GM12878 (cell line): ENCODE measurements around the gene IRF2. TPM values are rescaled to one million over a fixed set of nuclear protein-coding genes. Genes with fewer than 3 reads are reported as not detected.
A peak's percentile ranks its signal among the peaks of the same experiment; 100 is the strongest.

Source experiments
- ATAC-seq: fragments of 200-7000 bp; cut with Tn5 transposase; 3 replicates; pipeline ENCODE4 v1.9.1; 2020; ENCODE audit warnings: mild to moderate bottlenecking, moderate library complexity
- BruUV-seq: library from RNA; stranded (reverse); fragments of 400-500 nt; replicated peaks from 2 replicates; lab custom pipeline; 2021; lab: Mats Ljungman, UMichigan
- CTCF ChIA-PET: fragments of 300-600 bp; sonication (Branson Sonifier 250); formaldehyde crosslinking; extraction: SDS; loops from one replicate; lab custom pipeline; 2021; ENCODE audit warnings: inconsistent platforms; lab: Yijun Ruan, JAX
- POLR2A ChIA-PET: fragments of 350-600 bp; formaldehyde crosslinking; extraction: SDS; loops from one replicate; lab custom pipeline; 2021; ENCODE audit warnings: inconsistent platforms; lab: Charles Lee
- RAD21 ChIA-PET: fragments of 300-600 bp; sonication (Branson Sonifier 250); formaldehyde crosslinking; loops from one replicate; lab custom pipeline; 2023; ENCODE audit warnings: antibody characterized with exemption; ENCODE audit not compliant: unreplicated experiment; lab: Charles Lee
- SMC1A ChIA-PET: fragments of 300-600 bp; sonication (Branson Sonifier 250); formaldehyde crosslinking; loops from one replicate; lab custom pipeline; 2023; ENCODE audit not compliant: unreplicated experiment, uncharacterized antibody; lab: Charles Lee
- DNase-seq: peaks from one replicate; pipeline ENCODE4 v3.0.0-alpha.2; 2011; ENCODE audit warnings: low read depth, low spot score
- FAIRE-seq: peaks from 3 replicates; lab custom pipeline; 2011; peaks lifted over from hg19 to GRCh38; lab: Jason Lieb, UNC
- H2AFZ ChIP-seq: 2 replicates; pipeline ENCODE4 v1.6.0; 2011; ENCODE audit warnings: low read depth, low read length, control low read depth; ENCODE audit not compliant: control insufficient read depth
- H3K27ac ChIP-seq: 2 replicates; pipeline ENCODE4 v1.5.1; 2011; ENCODE audit warnings: control low read depth; ENCODE audit not compliant: control insufficient read depth, insufficient read depth
- H3K27me3 ChIP-seq, 2 experiments: replicated peaks in 1 of 2; 2 replicates each; pipeline versions ENCODE4 v1.6.0 to v1.6.1; 2011; ENCODE audit warnings: low read length in 1 of 2; ENCODE audit not compliant: control insufficient read depth in 2 of 2, insufficient read depth in 2 of 2
- H3K36me3 ChIP-seq, 2 experiments: 2 replicates each; pipeline ENCODE4 v1.5.1; 2011; ENCODE audit warnings: low read length in 1 of 2; ENCODE audit not compliant: control insufficient read depth in 2 of 2, insufficient read depth in 2 of 2
- H3K4me1 ChIP-seq: 2 replicates; pipeline ENCODE4 v1.6.1; 2011; ENCODE audit warnings: mild to moderate bottlenecking, low read length, moderate library complexity, mixed read lengths; ENCODE audit not compliant: control insufficient read depth, insufficient read depth
- H3K4me2 ChIP-seq: 2 replicates; pipeline ENCODE4 v1.6.0; 2011; ENCODE audit warnings: control low read depth; ENCODE audit not compliant: control insufficient read depth, insufficient read depth
- H3K4me3 ChIP-seq: fragments of 200-600 bp; sonication (generic); 2 replicates; pipeline ENCODE4 v1.5.1; 2016
- H3K79me2 ChIP-seq: 2 replicates; pipeline ENCODE4 v1.6.0; 2011; ENCODE audit warnings: low read length; ENCODE audit not compliant: control insufficient read depth, insufficient read depth
- H3K9ac ChIP-seq: 2 replicates; pipeline ENCODE4 v1.8.0; 2011; ENCODE audit warnings: low read length, control low read depth, mixed read lengths; ENCODE audit not compliant: control insufficient read depth, insufficient read depth
- H3K9me3 ChIP-seq: replicated peaks from 3 replicates; pipeline ENCODE4 v1.5.1; 2011; ENCODE audit warnings: mild to moderate bottlenecking, low read length; ENCODE audit not compliant: control insufficient read depth, insufficient read depth
- H4K20me1 ChIP-seq: 2 replicates; pipeline ENCODE4 v1.6.0; 2011; ENCODE audit not compliant: control insufficient read depth, insufficient read depth
- BCLAF1 ChIP-seq: fragments of 450-650 bp; IDR thresholded peaks from 2 replicates; pipeline ENCODE4 v1.6.1; 2017; ENCODE audit warnings: antibody characterized with exemption, mild to moderate bottlenecking, moderate library complexity
- EGR1 ChIP-seq, 2 experiments: IDR thresholded peaks; 1 replicate in 1 of 2; 2 replicates in 1 of 2; pipeline ENCODE4 v1.6.1; 2011 to 2012; ENCODE audit warnings: low read depth in 2 of 2, low read length in 2 of 2, borderline replicate concordance in 1 of 2, mild to moderate bottlenecking in 1 of 2, moderate library complexity in 1 of 2
- EP300 ChIP-seq, 2 experiments: fragments of 150-350 bp in 1 of 2; IDR thresholded peaks; 2 replicates each; pipeline ENCODE4 v1.6.1; 2011 to 2012; ENCODE audit warnings: low read depth in 2 of 2, low read length in 2 of 2, borderline replicate concordance in 1 of 2, improper control_type of control experiment in 1 of 2, inconsistent platforms in 1 of 2; ENCODE audit not compliant: control insufficient read depth in 1 of 2
- ETV6 ChIP-seq, 2 experiments: fragments of 450-650 bp in 1 of 2; IDR thresholded peaks in 1 of 2; conservative IDR thresholded peaks in 1 of 2; 2 replicates each; pipeline ENCODE4 v1.6.1; 2014; ENCODE audit warnings: antibody characterized with exemption in 1 of 2, borderline replicate concordance in 1 of 2, low read depth in 1 of 2, mild to moderate bottlenecking in 1 of 2, moderate library complexity in 1 of 2
- KAT2A ChIP-seq: conservative IDR thresholded peaks from 2 replicates; pipeline ENCODE4 v1.6.1; 2011; ENCODE audit warnings: low read depth, low read length; ENCODE audit not compliant: control insufficient read depth
- NBN ChIP-seq: fragments of 450-650 bp; IDR thresholded peaks from 2 replicates; pipeline ENCODE4 v1.6.1; 2016
- RAD21 ChIP-seq: IDR thresholded peaks from 2 replicates; pipeline ENCODE4 v1.6.1; 2011; ENCODE audit warnings: mild to moderate bottlenecking, low read depth, low read length, moderate library complexity; ENCODE audit not compliant: insufficient read depth
- SIX5 ChIP-seq: IDR thresholded peaks from 2 replicates; pipeline ENCODE4 v1.6.1; 2011; ENCODE audit warnings: mild to moderate bottlenecking, low read depth, low read length, moderate library complexity; ENCODE audit not compliant: severe bottlenecking
- ZBED1 ChIP-seq: IDR thresholded peaks from 2 replicates; pipeline ENCODE4 v1.6.1; 2016; ENCODE audit warnings: borderline replicate concordance
- ZNF687 ChIP-seq: fragments of 450-650 bp; IDR thresholded peaks from 2 replicates; pipeline ENCODE4 v1.6.1; 2017; ENCODE audit warnings: mild to moderate bottlenecking, moderate library complexity
- WGBS: methylation state at CpG from one replicate; pipeline ENCODE4 v1.1.6; 2016; ENCODE audit warnings: low lambda C conversion rate; ENCODE audit not compliant: insufficient replicate concordance, insufficient coverage; ENCODE audit errors: missing lambda C conversion rate; 5-methylcytosine and 5-hydroxymethylcytosine counted together
- in situ Hi-C: fragments of 300-500 bp; cut with MboI; formaldehyde crosslinking; loops from 9 replicates; pipeline ENCODE4 v1.14.3; 2018; ENCODE audit warnings: mixed read lengths
- intact Hi-C: fragments of 100-400 bp; cut with micrococcal nuclease; formaldehyde crosslinking; loops from one replicate; pipeline ENCODE4 v1.14.2; 2022; ENCODE audit not compliant: unreplicated experiment
- polyA plus RNA-seq, 11 experiments: library from polyadenylated mRNA; depleted of rRNA in 4 of 11; unstranded in 6 of 11; stranded (reverse) in 5 of 11; fragments of >200 nt; fragmentation: Nextera tagmentation in 4 of 11; fragmentation: Illumina TruSeq in 1 of 11; extraction: Ambion mirVana in 4 of 11; extraction: Trizol in 1 of 11; gene quantifications; 1 replicate in 1 of 11; 2 replicates in 10 of 11; pipeline versions ENCODE4 v1.2.1 to v1.2.3, GENCODE V29; 2011 to 2016; ENCODE audit warnings: inconsistent platforms in 2 of 11, missing spikeins in 2 of 11, low read depth in 1 of 11
- total RNA-seq, 4 experiments: library from RNA; depleted of rRNA in 3 of 4; stranded (reverse); fragments of >200 nt in 3 of 4; fragmentation: Illumina TruSeq in 1 of 4; extraction: Trizol in 1 of 4; gene quantifications; 2 replicates each; pipeline versions ENCODE4 v1.2.1 to v1.2.3, GENCODE V29; 2013 to 2021
- TF ChIP-seq, protein P1 (sequence below): fragments of 450-650 bp; IDR thresholded peaks from 2 replicates; pipeline ENCODE4 v1.6.1; 2017; ENCODE audit warnings: mild to moderate bottlenecking, low read depth, inconsistent platforms; ENCODE audit not compliant: poor library complexity, severe bottlenecking

IRF2 gene
- total and polyA plus RNA-seq, 10 of the 15 experiments (the other 5 are each of a cell fraction or from before 2014, with no cell fraction given), result 45.1 to 99.3 (median 58.9) TPM

DNA sequence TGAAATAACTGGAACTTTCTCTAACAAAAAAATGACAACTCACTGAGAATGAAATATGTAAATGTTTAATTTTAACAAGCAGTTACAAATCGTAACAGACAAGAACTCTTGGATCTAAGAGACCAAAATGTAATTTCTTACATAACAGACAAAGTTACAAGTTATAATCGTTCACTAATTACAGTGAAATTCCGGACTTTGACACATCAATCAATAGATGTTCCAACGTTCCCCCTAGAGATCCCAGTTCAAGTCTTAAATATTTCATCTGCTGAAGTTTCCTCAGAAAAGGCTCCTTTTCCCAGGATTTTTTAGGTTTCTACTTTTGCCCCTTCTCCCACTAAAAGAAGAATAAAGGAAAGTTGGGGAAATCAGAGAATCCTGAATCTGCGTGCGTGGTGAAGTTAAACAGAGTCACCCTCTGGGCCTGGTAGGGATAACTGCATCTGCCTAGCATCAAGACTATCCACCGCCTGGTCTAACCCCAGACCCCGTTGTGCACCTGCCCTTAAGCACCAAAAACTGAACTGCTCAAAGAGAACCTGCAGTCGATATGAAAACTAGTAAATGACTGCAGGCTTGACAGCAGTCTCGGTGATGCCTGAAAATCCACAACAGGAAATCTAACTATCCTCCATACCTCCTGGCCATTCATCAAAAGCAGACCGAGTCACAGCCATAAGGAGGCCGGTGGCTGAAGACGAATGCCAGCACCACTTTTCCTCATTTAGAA lies 2.3 kb downstream of the IRF2 start:
- intact Hi-C loops (loop anchor here (5.0 kb wide), 2 partner anchors 75 to 260 kb away; partner anchors contain the start of gene CENPU), in situ Hi-C loops (loop anchor here (5.0 kb wide), 1 partner anchor 125 kb away; no protein-coding TSS in a partner anchor)
- ATAC-seq (peak; percentile 18), FAIRE-seq (peak; percentile 59), DNase-seq (no peak)
- Histone ChIP-seq H3K9me3 (no peaks in the 10 kb centered on the region), H3K4me2 (peak overlapping the region; percentile 75), H4K20me1 (no peaks in the 10 kb centered on the region), H3K79me2 (peaks cover 96% of the 10 kb centered on the region), H3K36me3 (peaks cover 0 to 14% of the 10 kb centered on the region in 2 experiments; a peak in 1 of 4 replicates), H3K9ac (peak overlapping the region; percentile 96), H3K4me3 (peak overlapping the region; percentile 76), H2AFZ (peak overlapping the region; percentile 35), H3K4me1 (peaks cover 17% of the 10 kb centered on the region), H3K27me3 (no peaks in the 10 kb centered on the region), H3K27ac (peak overlapping the region; percentile 92)
- ChIA-PET RAD21 (interaction anchor here (0.6 to 1.0 kb wide), 5 partner anchors 15 to 125 kb away, joined by 3 to 5 read pairs (median 4); no protein-coding TSS in a partner anchor), CTCF (interaction anchor here (1.0 kb wide), 1 partner anchor 51 kb away, joined by 3 read pairs; no protein-coding TSS in a partner anchor), SMC1A (interaction anchor here (0.6 to 0.7 kb wide), 2 partner anchors 189 to 208 kb away, joined by 3 read pairs; no protein-coding TSS in a partner anchor), POLR2A (interaction anchor here (1.0 kb wide), 1 partner anchor 120 kb away, joined by 4 read pairs; no protein-coding TSS in a partner anchor)
- BruUV-seq, result TSS peak; percentile 53
- under 1% methylated on average over 13 of the region's 13 CpGs for WGBS
- no peak for TF ChIP-seq BCLAF1
- TF ChIP-seq NBN, result no peak
- TF ChIP-seq ZBED1, result peak; percentile 52; the same call in 1 of the 2 replicates
- 0 out of 2 replicates have a peak, but pooled peaks have one; percentile 29 for TF ChIP-seq ZNF687
- TF ChIP-seq RAD21, result peak; percentile 20; the same call in 1 of the 2 replicates
- no peak for TF ChIP-seq SIX5
- TF ChIP-seq KAT2A, result no peak
- no peak for TF ChIP-seq EP300 (IDR thresholded peaks at IDR 0.05; ENCODE audit: borderline replicate concordance in 1 of 2, control insufficient read depth in 1 of 2, low read depth in 2 of 2, low read length in 2 of 2)
- TF ChIP-seq, protein P1, sequence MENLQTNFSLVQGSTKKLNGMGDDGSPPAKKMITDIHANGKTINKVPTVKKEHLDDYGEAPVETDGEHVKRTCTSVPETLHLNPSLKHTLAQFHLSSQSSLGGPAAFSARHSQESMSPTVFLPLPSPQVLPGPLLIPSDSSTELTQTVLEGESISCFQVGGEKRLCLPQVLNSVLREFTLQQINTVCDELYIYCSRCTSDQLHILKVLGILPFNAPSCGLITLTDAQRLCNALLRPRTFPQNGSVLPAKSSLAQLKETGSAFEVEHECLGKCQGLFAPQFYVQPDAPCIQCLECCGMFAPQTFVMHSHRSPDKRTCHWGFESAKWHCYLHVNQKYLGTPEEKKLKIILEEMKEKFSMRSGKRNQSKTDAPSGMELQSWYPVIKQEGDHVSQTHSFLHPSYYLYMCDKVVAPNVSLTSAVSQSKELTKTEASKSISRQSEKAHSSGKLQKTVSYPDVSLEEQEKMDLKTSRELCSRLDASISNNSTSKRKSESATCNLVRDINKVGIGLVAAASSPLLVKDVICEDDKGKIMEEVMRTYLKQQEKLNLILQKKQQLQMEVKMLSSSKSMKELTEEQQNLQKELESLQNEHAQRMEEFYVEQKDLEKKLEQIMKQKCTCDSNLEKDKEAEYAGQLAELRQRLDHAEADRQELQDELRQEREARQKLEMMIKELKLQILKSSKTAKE, result peak; percentile 35
- 0 out of 4 replicates have a peak, but pooled peaks of 1 of the 2 experiments have one; percentile 17 for TF ChIP-seq ETV6 (conservative IDR thresholded peaks at IDR 0.05 in 1 of 2, IDR thresholded peaks at IDR 0.05 in 1 of 2; ENCODE audit: borderline replicate concordance in 1 of 2, low read depth in 1 of 2)
- TF ChIP-seq EGR1 (IDR thresholded peaks at IDR 0.05; ENCODE audit: borderline replicate concordance in 1 of 2, low read depth in 2 of 2, low read length in 2 of 2), result no peak
